SKM-1 treated with dmso at 0.1 percent for 144 hours (cell line): ENCODE measurements around the gene TTC13.
"Not testable (repeated sequence)": the region's sequence is repeated elsewhere in the genome, so short reads cannot be mapped to it uniquely, and the experiment has no call there.

Experiments
- DNase-seq: peaks from one replicate; lab custom pipeline; 2025; ENCODE audit not compliant: unreplicated experiment; lab: John Stamatoyannopoulos, UW

Gene TTC13

GRCh38 chr1:230978491-230979388 lies at the start of gene TTC13, which contains the start of gene ARV1:
TSS of gene TTC13 (minus strand) at chr1:230978861. CDS start at chr1:230978830, 31 bp downstream.
TSS of gene ARV1 (plus strand) at chr1:230979094. CDS start at chr1:230979106, 12 bp downstream.
- DNase-seq = peak; percentile 100

- DNase-seq = no peak
These were observed 49.3 kb upstream of the TTC13 start for GRCh38 chr1:231027971-231028370.

GRCh38 chr1:231027136-231027925 lies 48.7 kb upstream of the TTC13 start:
- no peak for DNase-seq

- DNase-seq = no peak
These were observed 47.9 kb upstream of the TTC13 start for GRCh38 chr1:231026576-231026975.

- DNase-seq = no peak
These were observed 44.5 kb upstream of the TTC13 start for GRCh38 chr1:231023150-231023549.

GRCh38 chr1:231022543-231022942 lies 43.9 kb upstream of the TTC13 start:
- not testable (repeated sequence) for DNase-seq

- no peak for DNase-seq
These were observed 42.9 kb upstream of the TTC13 start for GRCh38 chr1:231021540-231022031.

GRCh38 chr1:231020816-231021215 lies 42.2 kb upstream of the TTC13 start:
- no peak for DNase-seq

GRCh38 chr1:231020139-231020601 lies 41.5 kb upstream of the TTC13 start:
- DNase-seq = no peak

GRCh38 chr1:231019711-231020110 lies 41.0 kb upstream of the TTC13 start:
- DNase-seq = no peak

GRCh38 chr1:231016966-231017365 lies 38.3 kb upstream of the TTC13 start:
- no peak for DNase-seq

- no peak for DNase-seq
These were observed 37.6 kb upstream of the TTC13 start for GRCh38 chr1:231016234-231016633.

GRCh38 chr1:231013391-231014015 lies 34.8 kb upstream of the TTC13 start:
- no peak for DNase-seq

- no peak for DNase-seq
These were observed 33.3 kb upstream of the TTC13 start for GRCh38 chr1:231011963-231012362.

- DNase-seq = no peak
These were observed 32.7 kb upstream of the TTC13 start for GRCh38 chr1:231011360-231011759.

- not testable (repeated sequence) for DNase-seq
These were observed 28.9 kb upstream of the TTC13 start for GRCh38 chr1:231007535-231007934.

- no peak for DNase-seq
These were observed 23.2 kb upstream of the TTC13 start for GRCh38 chr1:231001892-231002291.

- no peak for DNase-seq
These were observed 22.0 kb upstream of the TTC13 start for GRCh38 chr1:231000639-231001038.

GRCh38 chr1:231000201-231000600 lies 21.5 kb upstream of the TTC13 start:
- no peak for DNase-seq

- DNase-seq = no peak
These were observed 16.2 kb upstream of the TTC13 start for GRCh38 chr1:230994860-230995259.
